ELF-1 (cell line): ENCODE data around the gene SLC29A3.
A peak's percentile ranks its signal among the peaks of the same experiment; 100 is the strongest.

Source experiments
- DNase-seq: peaks from one replicate; pipeline ENCODE4 v3.0.0-alpha.2; 2016; ENCODE audit warnings: low read depth, low spot score

Gene SLC29A3

GRCh38 chr10:71320592-71320991, 1.5 kb downstream of the SLC29A3 start:
- DNase-seq = no peak

GRCh38 chr10:71321386-71321785, 2.3 kb downstream of the SLC29A3 start:
- DNase-seq = no peak

- DNase-seq = no peak
These were observed 4.3 kb downstream of the SLC29A3 start for GRCh38 chr10:71323407-71323806.

DNA sequence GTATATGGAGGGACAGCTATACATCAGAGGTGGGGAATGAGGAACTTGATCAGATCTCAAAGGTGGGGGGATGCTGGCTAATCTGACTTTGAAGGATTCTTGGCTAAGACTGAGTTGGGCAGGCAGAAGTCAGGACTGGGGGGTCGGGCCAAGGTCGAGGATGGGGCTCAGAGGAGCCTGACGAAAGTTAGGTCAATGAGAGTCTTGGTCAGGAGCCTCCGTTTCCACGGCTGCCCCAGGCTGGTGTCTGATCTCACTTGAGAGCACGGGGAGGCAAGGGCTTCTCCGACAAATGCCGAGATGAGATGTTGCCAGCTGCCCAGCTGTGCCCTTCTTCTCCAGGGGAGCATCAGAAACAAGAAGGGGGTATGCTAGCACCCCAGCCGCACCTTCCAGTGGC, 5.7 kb downstream of the SLC29A3 start:
- no peak for DNase-seq

- DNase-seq = no peak
These were observed 6.2 kb downstream of the SLC29A3 start for GRCh38 chr10:71325267-71325666.

GRCh38 chr10:71326464-71326881, 7.4 kb downstream of the SLC29A3 start:
- DNase-seq = no peak

GRCh38 chr10:71330789-71331404, 11.8 kb downstream of the SLC29A3 start:
- no peak for DNase-seq

DNA sequence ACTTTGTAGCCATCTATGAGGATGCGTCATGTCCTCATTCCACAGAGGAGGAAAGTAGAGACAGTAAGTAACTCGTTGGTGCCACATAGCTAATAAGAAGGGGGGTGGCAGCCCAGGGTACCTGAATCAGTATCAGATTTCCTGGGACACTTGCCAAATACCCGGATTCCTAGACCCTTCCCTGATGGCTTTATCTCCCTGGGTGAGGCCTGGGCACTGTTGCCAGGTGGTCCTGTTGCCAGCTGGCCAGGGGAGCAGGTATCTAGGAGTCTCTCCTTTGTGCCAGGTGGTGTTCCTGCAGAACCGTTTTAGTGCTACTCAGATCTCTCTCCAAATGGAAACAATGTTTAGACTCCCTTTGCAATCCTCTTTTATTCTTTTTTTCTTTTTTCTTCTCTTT, 12.7 kb downstream of the SLC29A3 start:
- no peak for DNase-seq

GRCh38 chr10:71332466-71332865, 13.4 kb downstream of the SLC29A3 start:
- no peak for DNase-seq

- DNase-seq = no peak
These were observed 14.2 kb downstream of the SLC29A3 start for GRCh38 chr10:71333129-71333887.

DNA sequence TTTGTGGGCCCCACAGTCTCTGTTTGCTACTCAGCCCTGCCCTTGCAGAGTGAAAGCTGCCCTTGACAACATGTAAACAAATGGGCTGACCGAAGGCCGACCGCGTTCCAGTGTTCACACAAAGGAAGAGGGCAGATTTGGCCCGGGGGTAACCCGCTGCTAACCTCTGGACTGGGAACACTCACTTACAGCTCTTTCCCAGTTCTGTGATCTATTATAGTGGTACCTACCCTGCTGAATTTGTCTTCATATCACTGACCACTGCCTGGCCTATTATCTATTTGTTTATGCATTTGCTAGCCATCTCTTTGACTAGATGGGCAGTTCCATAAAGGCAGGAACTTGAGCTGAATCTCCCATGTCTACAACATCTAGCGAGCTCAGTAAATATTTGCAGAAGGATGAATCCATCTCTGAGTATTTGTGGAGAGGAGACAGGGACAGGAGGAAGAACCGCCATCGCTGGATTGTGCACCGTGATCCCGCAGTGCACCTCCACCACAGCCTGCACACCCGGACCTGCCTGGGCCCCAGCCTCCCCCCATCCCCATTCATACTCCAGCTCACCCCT, 15.2 kb downstream of the SLC29A3 start:
- peak; percentile 76 for DNase-seq

- DNase-seq = no peak
These were observed 16.2 kb downstream of the SLC29A3 start for GRCh38 chr10:71335173-71335708.

DNA sequence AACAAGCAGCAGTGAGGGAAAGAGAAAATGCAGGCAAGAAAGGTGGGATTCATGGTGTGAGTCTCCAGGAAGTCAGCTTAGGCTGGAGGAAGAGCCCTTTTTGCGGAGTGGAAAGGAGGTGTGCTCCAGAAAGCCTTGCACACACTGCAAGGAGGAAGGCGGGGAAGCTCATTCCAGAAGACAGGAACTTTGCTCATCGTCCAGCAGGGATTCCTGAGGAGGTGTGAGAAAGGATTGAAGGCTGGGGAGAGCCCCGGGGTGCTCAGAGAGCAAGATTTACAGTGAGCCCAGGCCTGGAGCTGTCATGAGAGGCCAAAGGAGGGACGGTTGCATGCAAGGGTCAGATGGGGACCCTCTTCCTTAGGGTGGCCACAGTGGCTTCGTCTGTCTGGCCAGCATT, 17.6 kb downstream of the SLC29A3 start:
- no peak for DNase-seq

- DNase-seq = peak; percentile 32
These were observed 18.2 kb downstream of the SLC29A3 start for GRCh38 chr10:71337219-71337701.

GRCh38 chr10:71338728-71339495, 19.9 kb downstream of the SLC29A3 start:
- DNase-seq = peak; percentile 65

- DNase-seq = peak; percentile 85
These were observed 20.9 kb downstream of the SLC29A3 start for GRCh38 chr10:71339796-71340589.

GRCh38 chr10:71342573-71343391, 23.7 kb downstream of the SLC29A3 start:
- DNase-seq = no peak

- DNase-seq = no peak
These were observed 24.3 kb downstream of the SLC29A3 start for GRCh38 chr10:71343392-71343773.

DNA sequence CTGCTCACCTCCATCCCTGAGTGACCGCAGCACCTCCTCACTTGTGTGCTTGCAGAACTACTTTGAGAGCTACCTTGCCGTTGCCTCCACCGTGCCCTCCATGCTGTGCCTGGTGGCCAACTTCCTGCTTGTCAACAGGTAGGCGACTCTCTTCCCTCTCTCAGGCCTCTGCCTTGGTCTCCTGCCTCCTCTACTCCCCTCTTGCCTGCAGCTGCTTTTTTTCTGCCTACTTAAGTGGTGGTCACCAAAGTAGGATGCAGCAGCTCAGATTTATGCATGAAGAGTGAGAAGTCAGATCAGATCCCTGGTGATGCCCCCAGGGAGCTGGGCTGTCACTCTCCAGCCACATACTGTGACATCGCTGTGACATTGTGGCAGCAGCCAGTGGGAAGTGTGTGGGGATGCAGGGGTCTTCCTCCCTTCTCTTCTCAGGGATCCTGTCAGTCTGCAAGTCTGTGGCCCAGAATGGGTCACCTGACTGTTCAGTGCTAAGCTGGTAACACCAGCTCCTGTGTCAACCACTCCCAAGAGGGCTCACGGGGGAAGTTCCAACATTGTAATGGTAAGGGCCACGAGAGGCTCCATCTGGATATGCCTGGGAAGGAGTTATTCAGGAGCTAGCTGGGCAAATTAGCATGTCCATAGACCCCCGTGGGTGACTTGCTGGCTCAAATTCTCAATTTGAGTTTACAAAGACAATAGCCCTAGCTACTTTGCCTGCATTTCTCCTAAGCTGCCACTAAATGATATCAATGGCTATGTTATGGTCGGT, 25.3 kb downstream of the SLC29A3 start:
- peak; percentile 58 for DNase-seq
